ENCODE measurements around the gene UXS1. TPM values are rescaled to one million over a fixed set of nuclear protein-coding genes. Genes with fewer than 3 reads are reported as not detected.

Gene UXS1
- total and polyA plus RNA-seq, 2 of the 8 experiments (the other 6 are each of a cell fraction or from before 2014, with no cell fraction given): 44.5 to 63.4 TPM

DNA sequence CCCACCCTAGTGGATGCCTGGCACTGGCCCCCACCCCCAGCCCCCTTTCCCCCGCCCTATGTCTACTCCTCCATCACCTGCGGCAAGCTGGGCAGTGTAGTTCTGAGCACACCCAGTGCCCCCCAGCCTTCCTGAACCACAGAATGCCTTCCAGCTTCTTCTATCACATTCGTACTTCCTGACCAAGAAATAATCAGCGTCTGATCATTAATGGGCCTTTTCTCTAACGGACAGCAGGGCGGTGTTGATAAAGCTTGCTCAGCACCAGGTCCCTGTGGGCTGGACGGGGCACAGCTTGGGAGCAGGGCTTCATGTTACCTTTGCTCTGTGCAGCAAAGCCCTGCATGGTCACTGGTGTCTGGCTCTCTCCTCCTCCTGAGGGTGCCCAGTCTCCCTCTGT, 15.4 kb downstream of the UXS1 start:
- no peak overlapping the region for H3K14ac ChIP-seq (ENCODE audit: insufficient read length)
- H3K27me3 ChIP-seq (replicated peaks in 1 of 4; ENCODE audit: control insufficient read depth in 3 of 4, extremely low read depth in 1 of 4, insufficient read depth in 3 of 4, low read length in 3 of 4): no peaks in the 10 kb centered on the region
- H3K79me1 ChIP-seq (ENCODE audit: low read depth, low read length): peaks cover 17% of the 10 kb centered on the region
- TF ChIP-seq CBX5 (IDR thresholded peaks at IDR 0.05; ENCODE audit: low read depth, low read length) (no peak), CHD1 (IDR thresholded peaks at IDR 0.05; ENCODE audit: low read depth, low read length) (no peak), TAF1 (IDR thresholded peaks at IDR 0.05; ENCODE audit: low read depth, low read length) (no peak), SIN3A (conservative IDR thresholded peaks at IDR 0.05 in 1 of 2, IDR thresholded peaks at IDR 0.05 in 1 of 2; ENCODE audit: low read depth in 1 of 2, low read length in 2 of 2) (no peak), EGR1 (IDR thresholded peaks at IDR 0.05; ENCODE audit: borderline replicate concordance, low read depth, low read length) (no peak), RNF2 (IDR thresholded peaks at IDR 0.05; ENCODE audit: borderline replicate concordance, low read depth, low read length, missing control alignments, poor library complexity, severe bottlenecking) (no peak), POLR2AphosphoS5 (IDR thresholded peaks at IDR 0.05; ENCODE audit: low read depth, low read length) (no peak)
- no peak overlapping the region; the same call in 1 of the 2 replicates for H4K8ac ChIP-seq (ENCODE audit: extremely low read depth, insufficient read depth, low read length)
- H3K23me2 ChIP-seq (ENCODE audit: low read depth, low read length): no peaks in the 10 kb centered on the region
- FAIRE-seq (no peak), DNase-seq (ENCODE audit: low read depth in 1 of 2, low spot score in 2 of 2) (no peak)
- H2BK15ac ChIP-seq (ENCODE audit: low read length): no peak overlapping the region
- H3K4ac ChIP-seq (replicated peaks; ENCODE audit: insufficient read length, low read depth, low read length): no peak overlapping the region
- no peak overlapping the region for H3K27ac ChIP-seq (ENCODE audit: low read depth, low read length)
- H3K79me2 ChIP-seq (ENCODE audit: control insufficient read depth in 1 of 2, insufficient read depth in 2 of 2, low read length in 2 of 2): peaks cover 12 to 94% of the 10 kb centered on the region in 2 experiments
- peaks cover 0 to 9% (median 4%) of the 10 kb centered on the region in 4 experiments; a peak in 4 of 7 replicates for H3K4me1 ChIP-seq (replicated peaks in 1 of 4; ENCODE audit: control insufficient read depth in 3 of 4, insufficient read depth in 4 of 4, low read length in 3 of 4)
- 86% methylated on average over 7 of the region's 7 CpGs; no CpG with 5 or more reads in 1 of the 2 experiments for WGBS, 2 experiments (ENCODE audit: extremely low coverage in 1 of 2, insufficient coverage in 1 of 2, insufficient read length in 1 of 2, insufficient replicate concordance in 2 of 2, low coverage in 1 of 2, low lambda C conversion rate in 2 of 2, missing lambda C conversion rate in 1 of 2)
- H3K4me3 ChIP-seq (ENCODE audit: extremely low read depth in 1 of 4, insufficient read depth in 2 of 4, low read depth in 3 of 4, low read length in 4 of 4): no peak overlapping the region
- no peak overlapping the region for H2BK5ac ChIP-seq (ENCODE audit: low read depth, low read length)
- H2BK120ac ChIP-seq (replicated peaks; ENCODE audit: low read depth, low read length): no peak overlapping the region
- H3K18ac ChIP-seq (ENCODE audit: extremely low read depth, low read length): no peak overlapping the region; the same call in 1 of the 2 replicates
- H3K36me3 ChIP-seq (ENCODE audit: control insufficient read depth in 2 of 4, insufficient read depth in 4 of 4, low read length in 3 of 4): no peaks in the 10 kb centered on the region
- no peak overlapping the region for H2AFZ ChIP-seq (ENCODE audit: low read length)
- POLR2A ChIA-PET (ENCODE audit: partially characterized antibody): no interaction called here
- no peak overlapping the region for H3K9ac ChIP-seq (replicated peaks in 1 of 4; ENCODE audit: extremely low read depth in 1 of 4, low read depth in 3 of 4, low read length in 3 of 4)
- H3K56ac ChIP-seq (replicated peaks; ENCODE audit: insufficient read length, low read depth, low read length): no peak overlapping the region
- no peak overlapping the region for H2BK20ac ChIP-seq (ENCODE audit: low read length)
- no peak overlapping the region for H3K23ac ChIP-seq (ENCODE audit: insufficient read length)
- H4K20me1 ChIP-seq (replicated peaks in 1 of 2; ENCODE audit: control insufficient read depth in 1 of 2, insufficient read depth in 2 of 2, low read length in 2 of 2): peaks cover 3 to 15% of the 10 kb centered on the region in 2 experiments
- 0 out of 2 replicates have a peak overlapping the region, but pooled peaks have one; percentile 75 for H2AK5ac ChIP-seq (ENCODE audit: low read depth, low read length)
- H3K4me2 ChIP-seq (ENCODE audit: insufficient read depth in 1 of 2, low read depth in 2 of 2, low read length in 2 of 2): no peak overlapping the region
- H3K9me3 ChIP-seq (ENCODE audit: insufficient read depth in 2 of 2, low read depth in 1 of 2, low read length in 1 of 2): no peaks in the 10 kb centered on the region
- H4K91ac ChIP-seq (replicated peaks; ENCODE audit: insufficient read length, low read length): no peak overlapping the region
- CTCF ChIA-PET (ENCODE audit: partially characterized antibody): interaction anchor here (0.7 kb wide), 1 partner anchor 12 kb away, joined by 3 read pairs; no protein-coding TSS in a partner anchor
- no peak overlapping the region for H2BK12ac ChIP-seq (ENCODE audit: low read depth, low read length)
- no peak overlapping the region for H4K5ac ChIP-seq (ENCODE audit: insufficient read length, low read depth, low read length)

All from H1 (cell line).